HG03135 (cell line): ENCODE data around the gene KMT5B.
A peak's percentile ranks its signal among the peaks of the same experiment; 100 is the strongest.

Experiments used
- ATAC-seq: cut with Tn5 transposase; IDR thresholded peaks from one replicate; pipeline ENCODE4 v1.9.1; 2021; ENCODE audit warnings: mild to moderate bottlenecking, moderate library complexity; ENCODE audit not compliant: unreplicated experiment

Gene KMT5B

GRCh38 chr11:68120273-68121066 lies 92.6 kb downstream of the KMT5B start:
- peak; percentile 15 for ATAC-seq

DNA sequence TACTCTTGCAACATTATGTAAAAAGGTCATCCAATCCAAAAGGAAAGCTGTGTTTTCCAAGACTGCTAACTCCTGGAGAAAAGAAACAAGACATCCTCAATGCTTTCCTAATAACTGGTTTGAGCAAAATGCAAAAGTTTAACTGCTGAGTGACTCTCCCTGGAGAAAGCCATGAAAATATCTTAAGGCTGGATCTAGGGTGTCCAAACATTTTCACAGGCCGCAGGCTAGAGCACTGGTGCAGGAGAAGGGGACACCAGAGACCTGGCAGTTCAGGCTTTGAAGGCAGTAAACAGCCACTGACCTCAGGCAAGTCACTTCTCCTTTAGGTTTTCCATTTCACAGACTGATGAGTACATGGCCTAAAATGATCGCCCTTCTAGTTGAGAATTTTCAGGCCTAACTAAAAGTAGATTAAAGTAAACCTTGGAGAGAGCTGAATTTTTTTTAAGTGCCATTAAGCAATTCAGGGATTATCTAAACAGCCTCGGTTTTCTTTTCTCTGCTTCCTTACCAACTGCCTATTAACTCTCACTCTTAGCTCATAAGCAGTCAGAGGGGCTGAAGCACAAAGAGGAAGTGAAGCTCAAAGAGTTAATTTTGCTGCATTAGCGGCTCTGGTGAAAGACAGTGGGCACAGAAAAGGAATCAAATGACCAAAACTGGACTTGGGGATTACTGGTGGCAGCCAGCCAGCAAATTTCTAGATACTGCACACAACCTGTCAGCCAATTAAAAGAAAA lies 94.2 kb downstream of the KMT5B start:
- no peak for ATAC-seq

- no peak for ATAC-seq
Observed at GRCh38 chr11:68117853-68118470, 95.1 kb downstream of the KMT5B start.

GRCh38 chr11:68116974-68117373 lies 96.1 kb downstream of the KMT5B start:
- ATAC-seq = no peak

DNA sequence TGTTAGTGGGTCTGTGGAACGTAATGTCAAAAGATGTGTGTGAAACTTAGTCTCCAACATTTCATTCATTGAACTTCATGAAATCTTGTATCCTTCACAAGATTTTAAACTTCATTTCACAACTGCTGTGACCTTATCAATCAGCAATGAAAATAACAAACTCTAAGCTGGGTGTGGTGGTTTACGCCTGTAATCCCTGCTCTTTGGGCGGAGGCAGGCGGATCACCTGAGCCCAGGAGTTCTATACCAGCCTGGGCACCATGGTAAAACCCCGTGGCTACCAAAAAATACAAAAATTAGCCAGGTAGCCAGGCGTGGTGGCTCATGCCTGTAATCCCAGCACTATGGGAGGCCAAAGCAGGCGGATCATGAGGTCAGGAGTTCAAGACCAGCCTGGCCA lies 97.0 kb downstream of the KMT5B start:
- no peak for ATAC-seq

GRCh38 chr11:68115285-68115684 lies 97.8 kb downstream of the KMT5B start:
- ATAC-seq = no peak

GRCh38 chr11:68113986-68114385 lies 99.1 kb downstream of the KMT5B start:
- no peak for ATAC-seq

DNA sequence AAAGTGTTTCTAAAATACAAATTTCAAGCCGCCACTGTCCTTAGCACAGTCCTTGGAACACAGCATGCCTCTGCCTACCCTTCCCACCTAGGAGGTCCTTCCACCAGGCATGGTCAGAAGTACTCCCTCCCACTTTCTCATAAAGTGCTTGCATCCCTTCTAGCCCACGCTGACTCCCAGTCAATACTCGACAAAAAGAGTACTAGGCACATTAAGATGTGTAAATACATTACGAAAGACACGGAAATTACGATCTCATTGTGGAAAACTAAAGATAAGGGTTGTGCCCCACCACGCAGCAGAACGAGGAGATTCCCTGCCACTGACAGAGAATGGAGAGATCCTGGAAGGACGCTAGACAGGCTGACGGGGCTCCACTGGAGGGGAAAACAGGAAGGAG lies 105.4 kb downstream of the KMT5B start:
- no peak for ATAC-seq

GRCh38 chr11:68106165-68106940 lies 106.7 kb downstream of the KMT5B start:
- no peak for ATAC-seq
